Measurements from ENCODE around the gene MYL7. TPM values are rescaled to one million over a fixed set of nuclear protein-coding genes. Genes with fewer than 3 reads are reported as not detected.

MYL7 gene
- total and polyA plus RNA-seq, 9 of the 15 experiments (the other 6 are each of a cell fraction or from before 2014, with no cell fraction given) = not detected

DNA sequence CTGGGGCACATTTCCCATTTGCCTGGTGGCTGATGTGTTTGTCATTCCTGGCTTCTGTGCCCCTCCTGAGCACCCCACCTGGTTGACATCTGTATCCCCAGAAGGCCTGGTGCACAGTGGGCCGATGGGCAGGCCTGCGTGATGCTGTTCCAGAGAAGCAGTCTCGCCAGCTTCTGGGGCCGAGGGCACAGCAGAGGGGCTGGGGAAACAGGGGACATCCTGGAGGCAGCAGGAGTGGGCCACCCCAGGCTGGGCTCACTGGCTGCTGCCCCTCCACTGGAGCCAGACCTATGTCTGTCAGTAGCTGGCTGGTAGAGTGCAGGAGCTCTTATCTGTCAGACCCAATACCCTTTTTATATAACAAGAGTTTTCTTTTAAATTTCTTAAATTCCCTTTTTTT is 896 bp upstream of the MYL7 start:
- DNase-seq (ENCODE audit: extremely low read depth in 1 of 4, low spot score in 3 of 4) (no peak), FAIRE-seq (no peak), ATAC-seq (no peak)
- no peaks in the 10 kb centered on the region for H3K79me2 ChIP-seq (ENCODE audit: control insufficient read depth, insufficient read depth, low read length)
- no peaks in the 10 kb centered on the region for H3K9me1 ChIP-seq (ENCODE audit: control insufficient read depth, insufficient read depth, low read length)
- no peak for TF ChIP-seq ZNF444 (CRISPR knock-in tag; IDR thresholded peaks at IDR 0.05)
- no peak for TF ChIP-seq SMARCB1 (IDR thresholded peaks at IDR 0.05; ENCODE audit: insufficient read length, low read depth)
- TF ChIP-seq SMARCE1 (IDR thresholded peaks at IDR 0.05) = no peak
- no peak for TF ChIP-seq SIX5 (IDR thresholded peaks at IDR 0.05; ENCODE audit: borderline replicate concordance in 1 of 2, insufficient read depth in 1 of 2, low read depth in 1 of 2, low read length in 2 of 2)
- no peak for TF ChIP-seq ZNF668 (CRISPR knock-in tag; IDR thresholded peaks at IDR 0.05)
- no peak for TF ChIP-seq HDAC2 (IDR thresholded peaks at IDR 0.05)
- no peak for TF ChIP-seq NFIC (IDR thresholded peaks at IDR 0.05)
- no peak overlapping the region for H3K27ac ChIP-seq (ENCODE audit: extremely low read depth, low read depth, low read length)
- H3K4me3 ChIP-seq = no peak overlapping the region
- peak overlapping the region in 1 of 2 experiments; percentile 80; a peak in 2 of 4 replicates for H3K9ac ChIP-seq (ENCODE audit: insufficient read depth in 1 of 2, low read depth in 2 of 2, low read length in 2 of 2)
- no peak overlapping the region for H2AFZ ChIP-seq (ENCODE audit: low read depth, low read length)
- CTCF ChIA-PET (ENCODE audit: low intra/inter-chr PET ratio) = no interaction called here
- POLR2A ChIA-PET = interaction anchor here (0.8 to 0.9 kb wide), 2 partner anchors 9 to 20 kb away, joined by 3 to 5 read pairs; no protein-coding TSS in a partner anchor
- intact Hi-C loops (cut with micrococcal nuclease) = no loop called here
- in situ Hi-C loops (cut with MboI) = no loop called here
- no peak overlapping the region for H3K4me2 ChIP-seq (ENCODE audit: insufficient read depth, low read length)
- 32% methylated on average over 4 of the region's 4 CpGs for WGBS (ENCODE audit: insufficient coverage, low coverage, missing lambda C conversion rate)
- no peaks in the 10 kb centered on the region for H3K27me3 ChIP-seq (ENCODE audit: control insufficient read depth in 2 of 2, insufficient read depth in 2 of 2, low read length in 2 of 2)
- BruUV-seq (replicated peaks) = no TSS peak
- no peaks in the 10 kb centered on the region; the same call in 1 of the 2 replicates for H4K20me1 ChIP-seq (replicated peaks; ENCODE audit: control insufficient read depth, insufficient read depth, low read length)
- H3K4me1 ChIP-seq (replicated peaks in 1 of 2; ENCODE audit: control insufficient read depth in 2 of 2, insufficient read depth in 2 of 2, low read length in 2 of 2) = peaks cover 9 to 38% of the 10 kb centered on the region in 2 experiments
- H3K36me3 ChIP-seq (ENCODE audit: control insufficient read depth, insufficient read depth, low read length) = no peaks in the 10 kb centered on the region
- H3K9me3 ChIP-seq (replicated peaks; ENCODE audit: control insufficient read depth, insufficient read depth, low read depth, low read length) = no peaks in the 10 kb centered on the region

DNA sequence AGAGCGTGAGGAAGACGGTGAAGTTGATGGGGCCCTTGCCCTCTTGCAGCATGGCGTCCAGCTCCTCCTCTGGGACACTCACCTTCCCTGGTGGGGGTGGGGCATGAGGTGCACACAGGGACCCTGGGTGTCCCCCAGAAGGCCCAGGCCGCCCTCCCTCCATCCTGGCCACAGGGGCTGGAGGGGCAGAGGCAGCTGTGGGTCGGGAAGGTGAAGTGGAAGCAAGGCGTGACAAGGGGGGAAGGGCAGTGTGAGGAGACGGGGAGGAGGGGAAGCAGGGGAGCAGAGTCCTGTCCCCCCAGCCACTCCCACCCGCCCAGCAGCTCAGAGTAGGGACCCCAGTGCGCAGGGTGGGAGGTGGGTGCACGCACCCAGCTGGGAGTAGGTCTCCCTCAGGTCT is 791 bp downstream of the MYL7 start:
- Histone ChIP-seq H3K27ac (ENCODE audit: extremely low read depth, low read depth, low read length) (no peak overlapping the region), H3K9me1 (ENCODE audit: control insufficient read depth, insufficient read depth, low read length) (no peaks in the 10 kb centered on the region), H4K20me1 (replicated peaks; ENCODE audit: control insufficient read depth, insufficient read depth, low read length) (no peaks in the 10 kb centered on the region; the same call in 1 of the 2 replicates), H2AFZ (ENCODE audit: low read depth, low read length) (no peak overlapping the region), H3K36me3 (ENCODE audit: control insufficient read depth, insufficient read depth, low read length) (no peaks in the 10 kb centered on the region), H3K4me2 (ENCODE audit: insufficient read depth, low read length) (no peak overlapping the region), H3K27me3 (ENCODE audit: control insufficient read depth in 2 of 2, insufficient read depth in 2 of 2, low read length in 2 of 2) (no peaks in the 10 kb centered on the region), H3K9me3 (replicated peaks; ENCODE audit: control insufficient read depth, insufficient read depth, low read depth, low read length) (no peaks in the 10 kb centered on the region), H3K9ac (ENCODE audit: insufficient read depth in 1 of 2, low read depth in 2 of 2, low read length in 2 of 2) (0 out of 4 replicates have a peak overlapping the region, but pooled peaks of 1 of the 2 experiments have one; percentile 8), H3K4me3 (no peak overlapping the region), H3K4me1 (replicated peaks in 1 of 2; ENCODE audit: control insufficient read depth in 2 of 2, insufficient read depth in 2 of 2, low read length in 2 of 2) (peaks cover 0 to 22% of the 10 kb centered on the region in 2 experiments; a peak in 2 of 5 replicates), H3K79me2 (ENCODE audit: control insufficient read depth, insufficient read depth, low read length) (no peaks in the 10 kb centered on the region)
- POLR2A ChIA-PET = no interaction called here
- WGBS (ENCODE audit: insufficient coverage, low coverage, missing lambda C conversion rate) = 46% methylated on average over 7 of the region's 10 CpGs
- no TSS peak for BruUV-seq (replicated peaks)
- in situ Hi-C loops (cut with MboI) = no loop called here
- intact Hi-C loops (cut with micrococcal nuclease) = no loop called here
- ATAC-seq (no peak), FAIRE-seq (no peak), DNase-seq (ENCODE audit: extremely low read depth in 1 of 4, low spot score in 3 of 4) (no peak)
- CTCF ChIA-PET (ENCODE audit: low intra/inter-chr PET ratio) = no interaction called here
- no peak for TF ChIP-seq NCOA2 (IDR thresholded peaks at IDR 0.05; ENCODE audit: partially characterized antibody in 2 of 2)
- TF ChIP-seq NFIX (CRISPR knock-in tag; IDR thresholded peaks at IDR 0.05; ENCODE audit: low read depth) = no peak
- TF ChIP-seq, protein P1, sequence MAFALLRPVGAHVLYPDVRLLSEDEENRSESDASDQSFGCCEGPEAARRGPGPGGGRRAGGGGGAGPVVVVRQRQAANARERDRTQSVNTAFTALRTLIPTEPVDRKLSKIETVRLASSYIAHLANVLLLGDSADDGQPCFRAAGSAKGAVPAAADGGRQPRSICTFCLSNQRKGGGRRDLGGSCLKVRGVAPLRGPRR (CRISPR knock-in tag; IDR thresholded peaks at IDR 0.05) = no peak
- TF ChIP-seq ZNF75A (CRISPR knock-in tag; IDR thresholded peaks at IDR 0.05) = no peak
- TF ChIP-seq, protein P2, sequence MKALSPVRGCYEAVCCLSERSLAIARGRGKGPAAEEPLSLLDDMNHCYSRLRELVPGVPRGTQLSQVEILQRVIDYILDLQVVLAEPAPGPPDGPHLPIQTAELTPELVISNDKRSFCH (CRISPR knock-in tag; IDR thresholded peaks at IDR 0.05) = no peak
- TF ChIP-seq, protein P2 (tag; IDR thresholded peaks at IDR 0.05) = no peak
